ENCODE data around the gene AVP.

AVP gene

DNA sequence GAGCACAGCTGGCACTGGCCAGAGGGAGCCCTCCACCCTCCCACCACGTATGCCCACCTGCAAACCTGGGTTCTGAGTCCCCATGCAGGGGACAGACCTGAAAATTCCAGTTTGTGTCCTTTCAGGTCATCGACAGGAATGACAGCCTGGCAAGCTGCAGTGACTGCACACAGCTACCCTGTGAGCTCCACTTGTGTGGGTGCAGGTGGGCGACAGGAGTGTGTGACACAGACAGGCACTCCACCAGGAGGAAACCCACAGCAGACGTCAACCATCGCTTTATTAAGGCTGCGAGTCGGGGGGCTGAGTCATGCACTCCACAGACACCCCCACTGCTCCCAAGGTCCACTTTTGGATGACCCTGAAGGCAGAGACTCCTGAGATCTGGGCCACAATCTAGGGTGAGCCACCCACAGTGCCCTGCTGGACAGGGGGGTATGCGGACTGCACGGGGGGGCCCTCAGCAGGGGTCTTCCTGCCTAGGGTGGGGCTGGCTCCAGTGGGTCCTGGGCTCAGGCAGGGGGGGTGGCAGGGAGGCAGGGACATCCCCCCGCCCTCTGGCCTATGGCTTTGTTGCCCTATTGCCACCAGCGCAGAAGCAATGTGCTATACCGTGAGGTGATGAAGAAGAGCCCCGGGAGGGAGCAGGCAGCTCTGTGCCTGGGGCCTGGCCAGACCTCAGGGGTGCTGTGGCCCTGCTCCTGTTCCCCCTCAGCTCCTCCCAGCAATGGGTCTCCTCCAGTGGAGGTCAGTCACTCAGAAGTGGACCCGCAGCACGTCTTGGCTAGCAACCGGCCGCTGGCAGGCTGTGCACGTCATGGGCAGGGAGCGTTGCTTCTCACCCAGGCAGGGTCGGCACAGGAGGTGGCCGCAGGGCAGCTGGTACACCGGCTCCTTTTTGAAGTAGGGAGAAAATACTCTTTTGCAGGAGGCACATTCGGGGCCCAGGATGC lies 25.1 kb upstream of the AVP start:
- no peak for DNase-seq (ENCODE audit: low read depth)

DNA sequence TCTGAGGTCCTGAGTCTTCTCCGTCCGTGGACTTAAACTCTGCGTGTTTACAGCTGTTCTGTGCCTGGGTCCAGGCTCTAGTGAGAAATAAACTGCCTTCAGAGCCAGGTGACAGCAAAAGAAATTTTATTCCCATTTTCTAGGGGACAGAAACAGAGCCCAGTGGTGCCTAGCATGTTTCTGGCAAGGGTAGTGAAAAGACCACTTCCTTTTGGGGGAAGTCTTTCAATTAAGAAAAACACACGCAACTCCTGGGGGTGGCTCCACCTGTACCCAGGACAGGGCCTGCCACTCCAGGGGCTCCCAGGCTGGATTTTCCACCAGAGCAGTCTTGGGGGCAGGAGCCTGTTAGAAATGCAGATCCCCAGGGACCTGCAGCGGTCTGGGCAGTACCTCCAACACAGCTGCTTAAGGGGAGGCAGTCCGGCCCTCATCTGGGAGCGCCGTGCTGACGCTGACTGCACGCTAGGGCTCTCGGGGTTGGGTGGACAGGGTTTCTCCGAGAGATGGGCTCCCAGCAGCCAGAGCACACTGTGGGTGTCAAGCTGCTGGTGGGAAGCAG lies 23.0 kb upstream of the AVP start:
- DNase-seq (ENCODE audit: low read depth), result no peak

DNA sequence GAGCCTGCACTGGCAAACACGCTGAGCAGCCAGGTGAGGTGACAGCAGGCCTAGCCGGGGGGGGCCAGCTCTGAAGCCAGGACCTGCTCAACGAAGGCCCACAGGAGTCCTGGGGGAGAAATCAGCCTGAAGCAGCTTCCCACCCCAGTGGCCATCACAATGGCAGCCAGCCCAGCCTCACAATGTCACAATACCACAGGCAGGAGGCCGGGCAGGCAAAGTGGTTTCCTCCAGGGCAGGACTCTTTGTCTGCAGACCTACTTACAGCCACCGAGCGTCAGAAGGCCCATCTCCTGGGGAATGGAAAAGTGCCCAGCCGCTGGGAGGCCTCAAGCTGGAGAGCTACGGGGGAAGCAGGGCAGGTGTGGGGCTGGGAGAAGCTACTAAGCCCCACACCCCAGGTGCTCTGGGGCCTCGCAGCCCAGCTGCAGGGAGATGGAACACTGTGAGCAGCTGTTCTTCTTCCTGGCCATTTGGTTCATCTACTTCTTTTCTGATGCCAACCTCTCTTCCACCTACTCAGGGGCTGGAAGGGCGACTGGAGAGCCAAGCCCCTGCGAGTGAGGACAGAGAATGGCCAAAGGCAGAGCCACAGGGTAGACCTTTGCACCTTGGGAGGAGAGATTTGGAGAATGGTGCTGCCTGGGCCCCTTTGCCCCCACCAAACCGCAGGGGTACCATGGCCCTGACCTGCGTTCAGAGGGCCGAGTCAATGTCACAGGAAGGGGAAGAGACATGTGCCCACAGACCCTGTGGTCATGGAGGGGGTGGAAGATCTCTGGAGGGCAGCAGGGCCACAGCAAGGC lies 22.3 kb upstream of the AVP start:
- no peak for DNase-seq (ENCODE audit: low read depth)

DNA sequence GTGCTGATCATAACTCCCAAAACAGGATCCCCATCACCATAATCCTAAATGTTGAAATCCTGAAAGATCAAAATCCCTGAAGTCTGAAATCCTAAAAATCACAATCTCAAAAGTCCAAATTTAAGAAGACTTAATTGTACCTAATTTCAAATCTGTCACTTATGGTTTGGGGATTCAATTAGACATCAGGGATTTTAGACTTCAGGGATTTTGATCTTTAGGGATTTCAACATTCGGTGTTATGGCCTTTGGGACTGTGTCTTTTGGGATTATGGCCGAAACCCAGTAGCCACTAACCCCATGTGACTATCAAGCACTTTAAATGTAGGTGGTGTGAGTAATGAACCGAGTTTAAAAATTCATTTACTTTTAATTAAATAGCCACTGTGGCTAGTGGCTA lies 21.7 kb upstream of the AVP start:
- no peak for DNase-seq (ENCODE audit: low read depth)

DNA sequence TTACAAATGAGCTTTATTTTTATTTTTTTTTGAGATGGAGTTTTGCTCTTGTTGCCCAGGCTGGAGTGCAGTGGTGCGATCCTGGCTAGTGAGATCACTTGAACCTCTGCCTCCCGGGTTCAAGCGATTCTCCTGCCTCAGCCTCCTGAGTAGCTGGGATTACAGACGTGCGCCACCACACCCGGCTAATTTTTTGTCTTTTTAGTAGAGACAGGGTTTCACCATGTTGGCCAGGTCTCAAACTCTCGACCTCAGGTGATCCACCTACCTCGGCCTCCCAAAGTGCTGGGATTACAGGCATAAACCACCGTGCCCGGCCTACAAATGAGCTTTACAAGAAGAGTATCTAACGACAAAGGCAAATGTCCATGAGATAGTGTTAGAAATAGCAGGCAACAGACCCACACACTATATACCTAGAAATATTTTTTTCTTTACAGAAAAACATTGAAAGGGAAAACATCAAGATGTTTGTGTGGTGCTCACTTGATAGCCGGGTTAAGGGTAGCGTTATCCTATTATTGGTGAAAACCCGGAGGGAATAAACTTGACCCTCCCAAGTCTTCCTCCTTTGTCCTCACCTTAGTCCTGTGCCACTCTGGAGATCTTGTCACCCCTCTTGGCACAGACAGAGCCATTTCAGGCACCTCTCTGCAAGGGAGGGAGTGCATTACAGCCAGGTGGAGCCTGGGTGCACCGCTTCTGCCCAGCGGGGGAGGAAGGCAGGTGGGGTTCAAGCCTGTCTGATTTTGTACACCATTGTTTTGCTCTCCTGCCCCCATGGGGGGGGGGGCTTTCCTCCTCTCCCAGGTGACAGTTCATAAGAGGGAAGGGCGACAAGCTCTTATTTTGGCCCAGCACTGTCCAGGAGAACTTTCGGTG lies 21.0 kb upstream of the AVP start:
- DNase-seq (ENCODE audit: low read depth), result no peak

DNA sequence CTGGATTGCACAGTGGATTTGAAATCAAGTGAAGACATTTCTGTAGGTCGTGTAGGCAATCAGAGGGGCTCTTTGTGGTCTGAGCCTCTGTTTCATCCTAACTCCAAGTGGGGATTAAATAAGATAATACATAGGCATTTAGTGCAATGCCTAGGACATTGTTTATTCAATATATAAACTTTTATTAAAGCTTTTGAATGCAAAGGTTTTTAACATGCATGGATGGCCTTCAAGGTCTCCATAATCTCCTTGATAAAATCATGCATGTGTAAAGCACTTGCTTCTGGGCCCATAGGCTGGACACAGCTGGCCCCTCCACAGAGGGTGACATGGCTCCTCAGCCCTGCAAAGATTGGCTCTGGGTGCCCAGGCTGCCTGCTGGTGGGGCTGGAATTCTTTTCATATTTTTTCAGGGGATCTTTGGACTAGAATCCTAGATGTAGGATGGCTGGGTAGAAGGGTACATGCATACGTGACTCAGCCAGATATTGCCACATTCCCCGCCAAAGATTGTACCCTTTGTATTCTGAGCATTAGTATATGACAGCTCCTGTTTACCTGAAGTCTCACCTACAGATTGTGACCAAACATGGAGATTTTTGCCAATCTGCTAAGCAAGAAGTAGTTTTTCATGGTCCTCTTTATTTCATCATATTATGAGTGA lies 19.0 kb upstream of the AVP start:
- no peak for DNase-seq (ENCODE audit: low read depth)

DNA sequence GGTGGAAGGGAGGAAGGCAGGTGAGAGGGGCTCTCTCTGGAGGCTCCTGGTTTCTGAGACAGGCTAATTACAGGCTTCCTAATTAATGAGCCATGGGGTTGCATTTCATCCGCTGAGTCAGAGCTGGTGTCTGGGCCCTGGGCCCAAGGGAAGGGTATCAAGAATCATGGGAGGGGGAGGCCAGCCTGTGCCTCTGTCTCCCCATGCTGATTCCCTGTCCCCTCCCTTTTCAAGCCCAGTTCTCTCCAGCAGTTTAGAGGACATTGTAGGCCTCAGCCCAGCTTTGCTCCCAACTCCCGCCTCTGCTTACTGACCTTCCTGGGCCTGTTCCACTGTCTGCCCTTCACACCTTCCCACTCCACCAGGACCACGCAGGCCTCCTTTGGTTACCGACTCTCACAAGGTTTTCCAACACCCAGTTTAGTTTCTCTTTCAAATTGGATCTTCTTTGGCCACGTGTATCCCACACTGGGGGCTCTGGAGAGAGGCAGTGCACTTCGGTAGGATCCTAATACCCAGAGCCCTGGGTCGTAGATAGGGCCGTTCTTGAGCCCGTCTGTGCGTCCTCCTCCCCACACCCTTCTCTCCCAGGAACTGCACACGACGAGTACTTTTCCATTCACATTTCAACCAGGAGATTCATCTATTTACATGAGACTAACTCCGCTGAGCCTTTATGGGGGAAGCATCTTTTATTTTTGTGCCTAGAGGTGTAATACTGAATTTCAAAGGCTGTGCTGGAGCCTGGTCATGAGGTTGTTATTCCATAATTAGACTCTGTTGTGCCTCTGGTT lies 18.2 kb upstream of the AVP start:
- DNase-seq (ENCODE audit: low read depth), result no peak

DNA sequence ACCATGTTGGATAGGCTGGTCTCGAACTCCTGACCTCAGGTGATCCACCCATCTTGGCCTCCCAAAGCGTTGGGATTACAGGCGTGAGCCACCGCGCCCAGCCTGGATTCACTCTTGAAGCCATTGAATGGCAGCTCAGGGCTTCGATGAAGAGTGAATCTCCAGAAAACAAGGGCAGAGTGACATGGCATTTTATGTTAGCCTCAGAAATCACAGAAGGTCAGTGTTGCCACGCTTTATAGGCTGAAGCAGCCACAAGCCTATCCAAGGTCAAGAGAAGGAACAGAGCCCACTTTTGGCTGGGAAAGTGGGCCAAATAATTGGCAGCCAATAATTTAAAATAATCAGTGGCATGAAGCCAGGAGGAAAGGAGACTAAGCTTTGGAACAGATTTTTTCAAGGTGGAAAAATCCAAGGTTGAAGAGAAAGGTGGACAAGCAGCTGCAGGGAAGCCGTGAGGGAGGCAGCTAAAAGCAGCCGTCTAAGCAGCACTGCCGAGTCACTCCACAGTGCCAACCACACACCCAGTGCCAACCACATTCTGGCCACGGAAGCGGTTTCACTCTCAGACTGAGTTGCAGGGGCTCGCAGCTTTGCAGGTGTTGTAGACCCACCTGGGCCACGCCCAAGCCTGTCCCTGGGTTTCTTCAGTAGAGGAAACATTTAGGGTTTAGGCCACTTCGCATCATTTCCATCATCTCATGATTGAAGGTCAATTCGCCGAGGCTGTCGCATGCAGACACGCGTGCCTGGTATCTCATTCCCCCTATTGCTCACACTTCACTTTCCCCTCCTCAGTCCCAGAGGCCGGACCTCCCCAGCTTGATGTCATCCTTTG lies 17.4 kb upstream of the AVP start:
- no peak for DNase-seq (ENCODE audit: low read depth)

DNA sequence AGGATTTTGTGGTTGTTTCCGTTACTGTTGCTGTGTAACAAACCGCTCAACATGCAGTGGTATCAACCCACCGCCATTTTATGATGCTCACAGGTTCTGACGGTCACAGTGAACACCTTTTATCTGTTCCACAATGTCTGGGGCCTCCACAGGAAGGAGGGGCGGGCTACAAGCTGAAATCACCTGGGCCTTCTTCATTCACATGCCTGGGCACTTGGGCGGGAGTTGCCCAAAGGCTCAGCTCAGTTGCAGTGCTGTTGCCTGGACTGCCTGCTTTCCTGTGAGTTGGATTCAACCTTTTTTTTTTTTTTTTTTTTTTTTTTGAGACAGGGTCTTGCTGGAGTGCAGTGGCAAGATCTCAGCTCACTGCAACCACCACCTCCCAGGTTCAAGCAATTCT lies 16.7 kb upstream of the AVP start:
- DNase-seq (ENCODE audit: low read depth), result no peak

DNA sequence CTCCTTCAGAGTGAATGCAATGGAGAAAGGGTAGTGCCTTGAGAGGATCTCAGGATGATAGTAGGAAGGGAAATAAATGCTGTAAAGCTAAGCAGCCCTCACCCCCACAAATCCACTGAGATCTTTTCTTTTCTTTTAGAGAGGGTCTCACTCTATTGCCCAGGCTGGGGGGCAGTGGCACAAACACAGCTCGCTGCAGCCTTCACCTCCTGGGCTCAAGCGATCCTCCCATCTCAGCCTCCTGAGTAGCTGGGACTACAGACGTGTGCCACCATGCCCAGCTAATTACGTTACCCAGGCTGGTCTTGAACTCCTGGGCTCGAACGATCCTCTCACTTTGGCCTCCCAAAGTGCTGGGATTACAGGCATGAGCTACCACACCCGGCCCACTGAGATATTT lies 16.0 kb upstream of the AVP start:
- DNase-seq (ENCODE audit: low read depth), result no peak

DNA sequence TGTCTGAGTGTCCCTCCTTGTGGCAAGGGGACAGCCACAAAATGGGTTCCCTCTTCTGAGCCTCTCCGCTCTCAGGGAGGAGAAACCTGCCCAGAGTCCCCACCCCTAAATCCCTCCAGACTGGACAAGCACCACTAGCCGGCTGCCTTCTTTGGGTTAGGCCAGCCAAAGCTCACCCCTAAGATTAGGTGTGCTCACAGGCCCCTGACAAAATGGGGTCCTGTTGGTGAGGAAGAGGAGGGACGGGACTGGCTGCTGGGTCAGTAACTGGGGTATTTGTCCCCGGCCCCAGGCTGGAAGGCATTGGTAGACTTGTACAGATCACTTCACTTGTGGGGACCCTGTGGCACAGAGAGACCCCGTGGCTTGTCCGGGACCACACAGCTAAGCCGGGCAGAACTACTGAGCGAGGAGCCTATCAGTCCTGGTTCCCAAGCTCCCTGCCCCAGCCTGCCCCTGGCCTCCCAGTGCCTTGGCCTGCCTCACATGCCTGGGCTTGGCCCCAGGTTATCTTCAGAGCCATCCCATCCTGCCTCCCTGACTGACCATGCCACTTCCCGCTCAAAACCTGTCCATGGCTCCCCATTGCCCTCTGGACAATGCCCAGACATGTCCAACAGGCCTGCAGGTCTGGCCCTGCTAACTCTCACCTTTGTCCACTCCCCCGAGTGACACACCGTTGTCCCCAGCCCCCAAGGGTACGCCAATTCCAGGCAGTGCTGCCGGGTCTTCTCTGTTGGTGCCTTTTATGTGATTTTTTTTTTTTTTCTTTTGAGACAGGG lies 10.5 kb upstream of the AVP start:
- DNase-seq (ENCODE audit: low read depth), result no peak

DNA sequence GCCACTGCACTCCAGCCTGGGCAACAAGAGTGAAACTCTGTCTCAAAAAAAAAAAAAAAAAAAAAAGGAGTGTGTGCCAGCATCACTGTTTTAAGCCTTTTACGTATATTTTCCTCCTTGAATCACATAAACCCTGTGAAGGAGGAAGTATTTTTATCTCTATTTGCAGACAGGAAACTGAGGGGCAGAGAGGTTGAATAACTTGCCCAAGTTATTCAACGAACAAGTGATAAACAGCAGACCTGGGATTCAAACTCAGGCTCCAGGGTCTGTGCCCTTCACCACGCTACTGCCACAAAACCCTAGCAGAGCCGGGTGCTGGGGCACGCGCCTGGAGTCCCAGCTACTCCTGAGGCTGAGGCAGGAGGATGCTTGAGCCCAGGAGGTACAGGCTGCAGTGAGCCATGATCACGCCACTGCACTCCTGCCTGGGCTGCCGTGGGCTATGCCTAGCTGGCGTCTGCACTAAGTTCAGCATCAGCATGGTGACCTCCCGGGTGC lies 9.4 kb upstream of the AVP start:
- DNase-seq (ENCODE audit: low read depth), result no peak

DNA sequence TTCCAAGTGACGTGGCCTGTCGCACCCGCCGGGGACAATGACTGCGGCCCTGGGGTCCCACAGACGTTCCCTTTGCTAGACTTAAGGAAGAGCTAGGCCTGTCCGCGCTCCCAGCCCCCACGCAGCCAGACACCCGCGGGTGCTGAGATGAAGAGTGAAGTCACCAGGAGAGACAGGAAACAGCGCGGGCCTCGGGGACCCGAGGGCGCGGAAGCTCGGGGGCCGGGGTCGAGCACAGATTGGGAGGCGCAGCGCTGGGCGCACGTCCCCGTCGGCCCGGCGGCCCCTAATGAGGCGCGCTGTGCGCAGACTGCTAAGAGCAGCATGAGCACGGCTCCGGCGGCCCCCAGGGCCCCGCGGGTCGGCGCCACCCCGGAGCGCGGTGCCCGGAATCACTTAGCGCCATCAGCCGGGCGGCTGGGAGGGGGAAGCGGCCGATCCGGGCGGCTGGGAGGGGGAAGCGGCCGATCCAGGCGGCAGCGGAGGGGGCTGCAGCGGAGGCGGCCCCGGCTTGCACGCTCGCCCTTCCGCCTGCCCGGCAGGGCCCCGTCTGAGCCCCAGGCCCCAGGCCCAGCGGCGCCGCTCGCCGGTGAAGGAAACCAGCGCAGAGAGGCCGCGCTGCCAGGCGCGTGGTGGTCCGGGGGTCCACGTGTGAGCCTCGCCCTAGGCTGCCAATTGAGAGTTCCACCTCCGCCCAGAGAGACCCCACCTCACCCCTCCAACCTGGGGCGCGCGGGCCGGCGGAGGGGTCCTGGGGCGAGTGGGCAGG lies 8.3 kb upstream of the AVP start:
- DNase-seq (ENCODE audit: low read depth), result no peak

DNA sequence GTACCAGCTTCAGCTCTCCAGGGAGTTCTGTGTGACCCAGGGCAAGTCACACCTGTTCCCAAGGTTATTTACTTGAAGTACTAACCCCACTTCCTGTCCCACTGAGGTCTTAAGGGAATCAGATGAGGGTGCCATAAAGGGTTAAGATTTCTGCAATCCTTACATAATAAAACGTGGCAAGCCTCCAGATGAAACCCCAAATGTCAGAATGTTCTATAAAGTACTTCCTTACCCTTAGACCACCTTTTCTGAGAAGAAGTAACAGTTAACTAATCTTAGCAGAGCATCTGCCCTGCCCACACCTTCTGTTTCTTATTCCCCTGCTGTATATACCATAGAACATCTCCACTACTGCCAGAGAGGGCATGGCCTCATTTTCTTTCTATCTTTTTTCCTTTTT lies 6.0 kb upstream of the AVP start:
- DNase-seq (ENCODE audit: low read depth), result no peak

DNA sequence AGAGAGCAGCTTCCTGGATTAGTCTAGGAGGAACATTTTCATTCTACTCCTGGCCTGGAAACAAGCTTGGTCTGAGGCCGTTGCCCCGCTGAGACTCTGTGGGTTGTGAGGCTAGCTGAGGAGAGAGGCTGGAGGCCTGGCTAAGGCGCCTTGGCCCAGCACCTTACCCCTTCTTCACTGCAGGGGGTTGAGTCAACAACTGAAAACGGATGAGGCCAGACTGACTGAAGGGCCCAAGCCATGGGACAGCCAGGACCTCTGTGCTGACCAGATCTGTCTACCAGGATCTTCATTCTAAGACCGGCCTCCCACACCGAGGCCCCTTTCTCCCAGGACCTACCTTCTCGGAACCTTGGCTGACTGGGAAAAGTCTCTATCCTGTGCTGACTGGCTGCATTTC lies 3.5 kb upstream of the AVP start:
- no peak for DNase-seq (ENCODE audit: low read depth)

DNA sequence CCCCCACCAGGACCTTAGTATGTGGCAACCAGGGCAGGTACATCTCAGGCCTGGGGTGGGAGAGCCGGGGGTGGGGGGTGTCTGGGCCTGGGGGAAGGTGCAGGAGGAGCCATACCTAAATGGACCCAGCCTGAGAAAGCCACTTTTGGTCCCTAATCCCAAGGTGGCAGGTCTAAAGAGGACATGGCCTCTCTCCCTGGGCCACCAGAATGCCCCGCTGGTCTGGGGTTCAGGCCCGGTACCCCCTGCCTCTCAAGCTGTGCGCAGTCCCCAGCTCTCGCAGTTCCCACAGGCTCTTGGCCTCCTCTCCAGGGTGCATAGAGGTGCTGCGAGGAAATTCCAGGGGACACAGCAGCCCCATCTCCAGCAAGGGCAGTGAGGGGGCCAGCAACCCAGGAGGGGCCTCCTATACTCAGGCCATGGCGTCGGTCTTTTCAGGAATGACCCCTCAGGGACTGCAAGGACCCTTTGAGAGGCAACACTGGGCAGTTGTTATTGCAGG lies 1.1 kb upstream of the AVP start:
- no peak for DNase-seq (ENCODE audit: low read depth)

DNA sequence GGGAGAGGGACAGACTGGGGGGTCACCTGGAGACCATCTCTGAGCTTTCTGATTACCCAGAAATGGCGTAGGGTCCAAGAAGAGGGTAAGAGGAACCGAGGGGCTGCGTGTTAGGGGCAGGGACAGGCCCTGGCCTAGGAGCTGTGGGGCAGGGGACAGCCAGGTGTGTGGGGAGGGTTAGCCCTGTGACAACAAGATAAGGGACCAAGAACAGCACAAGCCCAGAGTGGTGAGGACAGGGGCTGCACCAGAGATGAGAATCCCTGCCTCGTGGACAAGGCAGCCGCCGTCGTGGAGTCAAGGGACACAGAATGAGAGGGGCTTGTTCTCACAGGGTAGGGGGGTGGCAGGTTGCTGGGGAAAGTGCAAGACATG lies 449 bp upstream of the AVP start:
- no peak for DNase-seq (ENCODE audit: low read depth)
